K562 (cell line): Measurements from ENCODE around the gene CBX2. TPM values are rescaled to one million over a fixed set of nuclear protein-coding genes. Genes with fewer than 3 reads are reported as not detected.

Experiments
- BDP1 ChIP-seq: IDR thresholded peaks from 3 replicates; pipeline ENCODE4 v1.6.1; 2011; ENCODE audit not compliant: insufficient read length, insufficient read depth
- CLOCK ChIP-seq: fragments of 250-450 bp; sonication (Bioruptor Pico); IDR thresholded peaks from 2 replicates; pipeline ENCODE4 v1.4.0; 2020; ENCODE audit warnings: mild to moderate bottlenecking, moderate library complexity, borderline replicate concordance
- FOSL1 ChIP-seq: fragments of 200-800 bp; sonication (Bioruptor generic); conservative IDR thresholded peaks from 2 replicates; pipeline ENCODE4 v1.6.1; 2016; ENCODE audit warnings: missing genetic modification characterization, missing compliant biosample characterization
- FOXJ2 ChIP-seq: fragments of 200-800 bp; sonication (Bioruptor generic); IDR thresholded peaks from 2 replicates; pipeline ENCODE4 v1.6.1; 2016; ENCODE audit warnings: missing genetic modification characterization, missing compliant biosample characterization
- HDGF ChIP-seq: fragments of 450-650 bp; IDR thresholded peaks from 2 replicates; pipeline ENCODE4 v1.6.1; 2016
- PHTF2 ChIP-seq: fragments of 250-450 bp; sonication (Bioruptor Pico); IDR thresholded peaks from 2 replicates; pipeline ENCODE4 v1.5.0; 2021; ENCODE audit warnings: mild to moderate bottlenecking
- REST ChIP-seq, 2 experiments: fragments of 450-650 bp; formaldehyde crosslinking in 1 of 2; IDR thresholded peaks; 2 replicates each; pipeline versions ENCODE4 v1.4.0 to v1.6.1; 2014 to 2020; ENCODE audit warnings: mild to moderate bottlenecking in 2 of 2, borderline replicate concordance in 1 of 2, low read depth in 1 of 2
- TCF7 ChIP-seq: sonication (generic); IDR thresholded peaks from 2 replicates; pipeline ENCODE4 v1.6.1; 2016; ENCODE audit warnings: antibody characterized with exemption, borderline replicate concordance
- ZBTB33 ChIP-seq: sonication (generic); formaldehyde crosslinking; IDR thresholded peaks from 2 replicates; pipeline ENCODE4 v1.8.1; 2023; ENCODE audit warnings: mild to moderate bottlenecking, missing genetic modification reagents
- ZFP91 ChIP-seq: sonication (generic); formaldehyde crosslinking; IDR thresholded peaks from 2 replicates; pipeline ENCODE4 v1.8.0; 2022; ENCODE audit warnings: mild to moderate bottlenecking, missing genetic modification reagents
- ZNF699 ChIP-seq: fragments of 250-450 bp; sonication (Bioruptor Pico); IDR thresholded peaks from 2 replicates; pipeline ENCODE4 v1.8.0; 2021; ENCODE audit warnings: mild to moderate bottlenecking, moderate library complexity; ENCODE audit not compliant: insufficient replicate concordance
- polyA plus RNA-seq, 8 experiments: library from polyadenylated mRNA; depleted of rRNA in 4 of 8; stranded (reverse) in 5 of 8; unstranded in 3 of 8; fragments of >200 nt; fragmentation: Nextera tagmentation in 2 of 8; fragmentation: Illumina TruSeq in 1 of 8; extraction: Ambion mirVana in 2 of 8; extraction: Trizol in 1 of 8; gene quantifications; 2 replicates each; pipeline versions ENCODE4 v1.2.1 to v1.2.3, GENCODE V29; 2011 to 2014; ENCODE audit warnings: inconsistent platforms in 1 of 8, missing spikeins in 1 of 8
- total RNA-seq, 7 experiments: library from RNA; depleted of rRNA in 6 of 7; stranded (reverse); fragments of >200 nt in 6 of 7; fragmentation: Illumina TruSeq in 2 of 7; extraction: Trizol in 2 of 7; gene quantifications; 2 replicates each; pipeline versions ENCODE4 v1.2.1 to v1.2.3, GENCODE V29; 2011 to 2021; ENCODE audit warnings: low replicate concordance in 1 of 7

CBX2 gene
- total and polyA plus RNA-seq, 9 of the 15 experiments (the other 6 are each of a cell fraction or from before 2014, with no cell fraction given): 0.66 to 26.9 (median 13.9) TPM

- no peak for TF ChIP-seq FOSL1
- no peak for TF ChIP-seq HDGF
- no peak for TF ChIP-seq BDP1
- TF ChIP-seq ZFP91 (CRISPR knock-in tag): 0 out of 2 replicates have a peak, but pooled peaks have one; percentile 6
- no peak for TF ChIP-seq PHTF2 (CRISPR knock-in tag)
- TF ChIP-seq FOXJ2 (tag): no peak
- TF ChIP-seq ZNF699: no peak
- no peak for TF ChIP-seq CLOCK
- TF ChIP-seq ZBTB33 (CRISPR knock-in tag): peak; percentile 54; the same call in 1 of the 2 replicates
- no peak for TF ChIP-seq TCF7
- TF ChIP-seq REST (IDR thresholded peaks at IDR 0.05; ENCODE audit: borderline replicate concordance): no peak
- no peak for TF ChIP-seq REST (CRISPR knock-in tag; IDR thresholded peaks at IDR 0.05; ENCODE audit: low read depth)
These were observed 25.6 kb downstream of the CBX2 start (continued) for GRCh38 chr17:79803421-79803996.
